Endometrial microvascular endothelial cells (primary cell): ENCODE results near the gene ZBTB47. TPM values are rescaled to one million over a fixed set of nuclear protein-coding genes. Genes with fewer than 3 reads are reported as not detected.

Source experiments
- in situ Hi-C: cut with HindIII; loops from 2 replicates; pipeline ENCODE4 v1.10.0; 2017; ENCODE audit warnings: low sequenced_read_pairs, low pct_unique_long_range_greater_than_20kb; ENCODE audit errors: inconsistent ontology term
- total RNA-seq: library from RNA; depleted of rRNA; stranded (reverse); fragments of >200 nt; gene quantifications from one replicate; pipeline ENCODE4 v1.2.3, GENCODE V29; 2015; ENCODE audit errors: inconsistent ontology term

Gene ZBTB47
- total RNA-seq, 1 donor from 2014 or later = 10.9 TPM

- in situ Hi-C loops = no loop called here
Observed at GRCh38 chr3:42662037-42662812, 8.7 kb downstream of the ZBTB47 start.

DNA sequence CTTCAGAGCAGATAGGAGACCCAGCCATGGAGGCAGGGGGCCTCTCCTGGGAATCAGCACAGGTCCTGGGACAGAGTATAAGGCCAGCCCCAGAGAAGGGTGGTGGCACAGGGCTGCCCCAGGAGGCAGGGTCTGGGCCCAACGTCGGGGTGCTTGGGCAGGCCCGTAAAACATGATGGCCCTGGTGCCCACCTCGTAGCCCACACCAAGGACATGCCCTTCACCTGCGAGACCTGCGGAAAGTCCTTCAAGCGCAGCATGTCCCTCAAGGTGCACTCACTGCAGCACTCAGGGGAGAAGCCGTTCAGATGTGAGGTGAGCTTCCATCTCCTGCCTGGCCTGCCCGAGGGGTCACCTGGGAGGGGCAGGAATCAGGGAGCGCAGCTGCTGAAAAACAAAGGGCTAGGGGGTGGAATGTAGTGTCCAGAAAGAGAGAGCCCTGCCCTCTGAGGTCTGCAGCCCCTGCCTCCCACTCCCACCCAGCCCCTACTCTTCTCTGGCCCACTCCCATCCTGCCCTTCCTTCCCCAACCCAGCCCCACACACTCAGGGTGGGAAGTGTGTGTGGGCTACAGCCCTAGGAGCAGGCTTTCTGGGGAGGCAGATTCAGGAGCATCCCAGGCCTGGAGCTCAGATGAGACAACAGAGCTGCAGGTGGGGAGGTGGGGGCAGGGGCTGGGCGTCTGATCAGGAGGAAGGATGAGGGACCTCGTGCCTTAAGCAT lies 9.5 kb downstream of the ZBTB47 start:
- in situ Hi-C loops = no loop called here

GRCh38 chr3:42663581-42664437 lies 10.3 kb downstream of the ZBTB47 start:
- in situ Hi-C loops = no loop called here

GRCh38 chr3:42664438-42664803 lies 10.9 kb downstream of the ZBTB47 start:
- in situ Hi-C loops = no loop called here

GRCh38 chr3:42665050-42665878 lies 11.8 kb downstream of the ZBTB47 start:
- in situ Hi-C loops = no loop called here

DNA sequence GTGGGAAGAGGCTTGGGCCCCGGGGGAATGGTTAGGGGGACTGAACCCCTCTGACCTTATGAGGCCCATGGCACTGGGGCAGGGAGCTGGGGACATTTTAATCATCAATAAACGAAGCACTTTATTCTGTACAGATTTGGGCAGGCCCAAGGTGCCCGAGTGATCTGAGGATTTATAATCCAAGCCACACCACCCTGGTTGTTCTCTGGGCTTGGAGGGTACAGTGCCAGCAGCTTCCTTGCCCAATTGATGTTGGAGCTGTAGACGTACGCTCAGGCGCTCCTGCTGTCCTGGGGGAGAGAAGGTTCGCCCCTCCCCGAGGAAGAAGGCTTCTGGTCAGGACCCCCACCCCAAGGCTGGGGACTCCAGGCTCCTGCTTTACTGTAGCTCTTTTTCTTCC lies 12.5 kb downstream of the ZBTB47 start:
- in situ Hi-C loops = no loop called here

DNA sequence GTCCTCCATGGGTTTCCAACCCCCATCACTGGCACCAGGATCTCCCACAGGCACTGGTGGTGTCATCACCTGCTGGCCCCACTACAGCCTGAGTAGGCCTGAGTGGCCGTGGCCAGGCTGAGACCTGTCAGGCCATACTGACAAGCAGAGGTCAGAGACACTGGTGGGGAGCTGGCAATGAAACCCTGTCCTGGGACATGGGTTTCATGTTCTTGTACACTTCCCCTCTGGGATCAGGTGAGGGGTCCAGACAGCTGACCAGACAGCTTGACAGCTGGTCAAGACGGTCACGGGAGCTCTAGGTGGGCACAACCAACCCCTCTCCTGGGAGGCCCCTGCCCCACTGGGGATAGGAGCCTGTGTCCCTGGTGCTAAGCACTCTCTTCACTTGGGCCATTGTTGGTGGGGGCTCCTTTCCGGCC lies 13.1 kb downstream of the ZBTB47 start:
- in situ Hi-C loops = no loop called here

DNA sequence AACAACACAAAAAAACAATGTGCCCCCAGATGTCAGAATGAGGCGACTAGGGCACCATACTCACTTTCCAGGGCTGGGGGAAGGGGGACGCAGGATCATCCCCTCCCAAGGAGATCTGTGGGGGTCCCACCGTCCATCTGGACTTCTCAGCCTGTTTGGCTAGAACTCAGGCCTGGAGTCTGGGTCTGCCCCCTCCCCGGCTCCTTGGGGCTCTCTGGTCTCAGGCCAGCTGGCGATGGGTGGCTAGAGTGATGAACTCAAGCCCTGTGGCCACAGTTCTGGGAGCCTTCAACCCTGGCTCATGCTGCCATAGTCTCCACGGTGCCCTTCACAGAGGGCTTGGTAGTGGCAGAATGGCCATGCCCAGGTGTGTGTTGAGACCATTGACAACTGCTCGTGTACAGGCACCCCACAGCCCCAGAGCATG lies 13.6 kb downstream of the ZBTB47 start:
- in situ Hi-C loops = no loop called here

DNA sequence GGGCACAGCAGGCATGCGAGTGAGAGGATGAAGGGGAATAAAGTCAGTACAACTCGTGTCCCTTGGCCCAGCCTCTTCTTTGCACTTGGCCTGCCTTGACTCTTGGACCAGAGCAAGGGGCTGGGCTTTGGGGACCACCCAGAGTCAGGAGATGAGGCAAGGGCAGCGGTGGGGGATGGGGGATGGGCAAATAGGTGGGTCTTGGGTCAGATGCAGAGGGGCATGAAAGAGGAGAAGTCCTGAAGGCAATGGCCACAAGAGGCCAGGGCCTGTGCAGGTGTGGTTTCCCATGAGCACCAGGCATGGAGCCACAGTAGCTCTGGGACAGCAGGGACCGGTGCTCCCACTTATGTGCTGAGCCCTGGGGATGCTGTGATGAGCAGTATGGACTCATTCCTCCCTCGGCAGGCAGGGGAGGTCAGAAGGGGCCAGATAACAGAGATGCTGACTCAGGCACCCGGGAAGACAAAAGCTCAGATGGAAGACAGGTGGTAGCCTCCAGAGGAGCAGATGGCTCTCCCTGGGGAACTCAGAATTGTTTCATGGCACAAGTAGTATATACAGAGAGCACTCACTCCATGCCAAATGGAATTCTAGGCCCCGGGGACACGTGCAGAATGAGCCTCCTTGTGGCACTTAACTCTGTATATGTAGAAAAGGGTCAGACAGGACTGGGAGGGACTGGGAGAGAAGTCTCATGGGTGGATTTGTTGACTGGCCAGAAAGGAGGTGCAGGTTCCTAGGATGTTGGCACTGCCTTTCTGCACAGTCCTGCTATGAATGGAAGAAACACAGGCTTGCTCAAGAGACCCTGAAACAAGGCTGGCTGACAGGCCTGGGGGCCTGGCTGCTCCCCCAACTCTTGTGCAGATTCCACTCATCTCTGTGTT lies 14.3 kb downstream of the ZBTB47 start:
- in situ Hi-C loops = no loop called here

- in situ Hi-C loops = no loop called here
Observed at GRCh38 chr3:42668413-42668760, 14.9 kb downstream of the ZBTB47 start.

- in situ Hi-C loops = no loop called here
Observed at GRCh38 chr3:42668793-42669217, 15.3 kb downstream of the ZBTB47 start.

GRCh38 chr3:42670051-42670576 lies 16.6 kb downstream of the ZBTB47 start:
- in situ Hi-C loops = no loop called here

GRCh38 chr3:42670670-42671069 lies 17.2 kb downstream of the ZBTB47 start:
- in situ Hi-C loops = no loop called here

DNA sequence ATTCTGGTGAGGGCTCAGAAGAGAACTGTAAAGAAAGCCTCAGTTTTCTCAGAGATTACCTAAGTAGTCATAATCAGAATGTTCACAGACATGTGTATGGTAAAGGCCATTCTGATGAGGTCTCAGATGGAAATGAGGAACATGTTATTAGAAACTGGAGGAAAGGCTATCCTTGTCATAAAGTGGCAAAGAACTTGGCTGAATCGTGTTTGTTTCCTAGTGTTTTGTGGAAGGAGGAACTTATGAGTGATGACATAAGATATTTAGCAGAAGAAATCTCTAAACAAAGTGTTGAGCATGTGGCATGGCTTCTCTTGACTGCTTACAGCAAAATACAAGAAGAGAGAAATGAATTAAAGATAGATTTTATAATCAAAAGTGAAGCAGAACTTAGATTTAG lies 19.0 kb downstream of the ZBTB47 start:
- in situ Hi-C loops = no loop called here

DNA sequence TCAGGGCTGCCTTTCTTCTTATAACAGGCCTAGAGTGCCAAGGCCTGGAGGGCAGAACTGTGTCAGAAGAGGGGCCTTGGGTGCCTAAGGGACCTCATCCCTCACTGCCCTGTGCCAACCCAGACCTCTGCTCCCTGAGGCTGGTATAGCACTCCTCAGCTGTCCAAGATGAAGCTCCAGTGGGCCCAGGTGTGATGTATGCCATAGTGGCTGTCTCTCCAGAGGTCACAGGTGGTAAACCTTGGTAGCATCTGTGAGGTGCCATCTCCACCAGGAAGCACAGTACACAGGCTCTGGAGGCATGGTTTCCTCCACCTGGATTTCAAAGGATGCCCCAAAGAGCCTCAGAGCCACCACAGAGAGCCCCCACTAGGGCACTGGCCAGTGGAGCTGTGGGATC lies 19.6 kb downstream of the ZBTB47 start:
- in situ Hi-C loops = no loop called here

- in situ Hi-C loops = no loop called here
Observed at GRCh38 chr3:42674146-42674545, 20.6 kb downstream of the ZBTB47 start.

GRCh38 chr3:42675909-42676308 lies 22.4 kb downstream of the ZBTB47 start:
- in situ Hi-C loops = no loop called here

- in situ Hi-C loops = no loop called here
Observed at GRCh38 chr3:42678447-42678846, 24.9 kb downstream of the ZBTB47 start.
